ENCODE measurements around the gene HNF1B.

The HNF1B gene

GRCh38 chr17:37696366-37696765 lies 48.5 kb downstream of the HNF1B start:
- no peak for DNase-seq (ENCODE audit: low read depth)
- H3K4me3 ChIP-seq (ENCODE audit: control insufficient read depth, low read depth, low read length), result no peak overlapping the region
- TF ChIP-seq CTCF (IDR thresholded peaks at IDR 0.05; ENCODE audit: control insufficient read depth, insufficient read depth, low read depth, low read length, missing control alignments), result no peak

- no peak for DNase-seq (ENCODE audit: low read depth)
- no peak for TF ChIP-seq CTCF (IDR thresholded peaks at IDR 0.05; ENCODE audit: control insufficient read depth, insufficient read depth, low read depth, low read length, missing control alignments)
- no peak overlapping the region for H3K4me3 ChIP-seq (ENCODE audit: control insufficient read depth, low read depth, low read length)
Observed at GRCh38 chr17:37695726-37696125, 49.1 kb downstream of the HNF1B start.

- no peak overlapping the region for H3K4me3 ChIP-seq (ENCODE audit: control insufficient read depth, low read depth, low read length)
- no peak for DNase-seq (ENCODE audit: low read depth)
- TF ChIP-seq CTCF (IDR thresholded peaks at IDR 0.05; ENCODE audit: control insufficient read depth, insufficient read depth, low read depth, low read length, missing control alignments), result no peak
Observed at GRCh38 chr17:37694734-37695133, 50.1 kb downstream of the HNF1B start.

- no peak for TF ChIP-seq CTCF (IDR thresholded peaks at IDR 0.05; ENCODE audit: control insufficient read depth, insufficient read depth, low read depth, low read length, missing control alignments)
- no peak for DNase-seq (ENCODE audit: low read depth)
- H3K4me3 ChIP-seq (ENCODE audit: control insufficient read depth, low read depth, low read length), result no peak overlapping the region
Observed at GRCh38 chr17:37693328-37693727, 51.5 kb downstream of the HNF1B start.

- no peak overlapping the region for H3K4me3 ChIP-seq (ENCODE audit: control insufficient read depth, low read depth, low read length)
- no peak for DNase-seq (ENCODE audit: low read depth)
- TF ChIP-seq CTCF (IDR thresholded peaks at IDR 0.05; ENCODE audit: control insufficient read depth, insufficient read depth, low read depth, low read length, missing control alignments), result no peak
Observed at GRCh38 chr17:37691807-37692206, 53.1 kb downstream of the HNF1B start.

- no peak overlapping the region for H3K4me3 ChIP-seq (ENCODE audit: control insufficient read depth, low read depth, low read length)
- no peak for DNase-seq (ENCODE audit: low read depth)
- no peak for TF ChIP-seq CTCF (IDR thresholded peaks at IDR 0.05; ENCODE audit: control insufficient read depth, insufficient read depth, low read depth, low read length, missing control alignments)
Observed at GRCh38 chr17:37689317-37689716, 55.5 kb downstream of the HNF1B start.

GRCh38 chr17:37683454-37683984 lies 61.3 kb downstream of the HNF1B start:
- DNase-seq (ENCODE audit: low read depth), result no peak
- TF ChIP-seq CTCF (IDR thresholded peaks at IDR 0.05; ENCODE audit: control insufficient read depth, insufficient read depth, low read depth, low read length, missing control alignments), result no peak
- no peak overlapping the region for H3K4me3 ChIP-seq (ENCODE audit: control insufficient read depth, low read depth, low read length)
